HL-60 (cell line): Measurements from ENCODE around the gene SIRT4.

Experiments
- GABPA ChIP-seq: IDR thresholded peaks from 2 replicates; pipeline ENCODE4 v1.6.1; 2012; ENCODE audit warnings: low read depth
- POLR2AphosphoS5 ChIP-seq: IDR thresholded peaks from 2 replicates; pipeline ENCODE4 v1.6.1; 2012; ENCODE audit warnings: low read depth
- TF ChIP-seq, protein P1 (sequence below): IDR thresholded peaks from 2 replicates; pipeline ENCODE4 v1.6.1; 2012; ENCODE audit warnings: low read depth; ENCODE audit not compliant: insufficient replicate concordance
- TF ChIP-seq, protein P2 (sequence below): IDR thresholded peaks from one replicate; pipeline ENCODE4 v1.5.1; 2011; ENCODE audit warnings: low read length, control low read depth, inconsistent platforms; ENCODE audit not compliant: insufficient read depth

DNA sequence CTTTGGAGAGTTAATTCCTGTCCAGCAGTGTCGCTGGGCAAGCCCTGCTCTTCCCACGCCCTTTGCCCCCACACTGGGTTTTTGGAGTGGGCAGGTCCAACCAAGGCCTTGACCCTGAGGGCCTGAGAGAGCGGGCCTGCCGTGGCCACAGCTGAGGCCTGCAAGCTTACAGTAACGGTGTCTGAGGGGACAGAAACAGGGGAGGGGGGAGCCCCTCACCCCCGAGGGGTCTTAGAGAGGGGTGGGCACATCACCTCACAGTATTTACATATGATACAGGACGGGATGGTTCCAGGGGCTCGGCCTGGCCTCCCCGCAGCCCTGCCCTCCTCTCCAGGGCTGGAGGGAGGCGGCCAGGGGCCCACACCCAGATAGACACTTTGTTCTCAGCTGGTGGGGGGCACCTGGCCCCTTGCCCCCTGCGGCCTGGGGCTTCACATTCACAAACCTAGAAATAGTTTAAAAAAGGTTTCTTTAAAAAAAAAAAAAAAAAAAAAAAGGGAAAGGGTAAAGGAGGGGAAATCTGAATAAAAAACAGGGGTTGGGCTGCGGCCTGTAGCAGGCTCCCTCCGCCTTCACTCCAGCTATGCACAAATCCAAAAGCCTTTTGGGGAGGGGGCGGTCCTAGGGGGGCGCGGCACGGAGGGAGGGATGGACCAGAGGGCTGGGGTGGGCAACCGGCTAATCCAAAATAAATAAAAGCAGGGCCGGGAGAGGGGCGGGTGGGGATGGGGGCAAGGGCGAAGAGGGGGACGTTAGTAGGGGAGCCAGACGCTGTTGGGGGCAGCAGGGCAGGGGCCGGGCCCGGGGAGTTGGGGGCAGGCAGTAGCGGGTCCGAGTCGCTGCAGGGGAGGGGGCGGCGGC lies 40.3 kb downstream of the SIRT4 start:
- TF ChIP-seq GABPA (no peak), POLR2AphosphoS5 (no peak)
- TF ChIP-seq, protein P1, sequence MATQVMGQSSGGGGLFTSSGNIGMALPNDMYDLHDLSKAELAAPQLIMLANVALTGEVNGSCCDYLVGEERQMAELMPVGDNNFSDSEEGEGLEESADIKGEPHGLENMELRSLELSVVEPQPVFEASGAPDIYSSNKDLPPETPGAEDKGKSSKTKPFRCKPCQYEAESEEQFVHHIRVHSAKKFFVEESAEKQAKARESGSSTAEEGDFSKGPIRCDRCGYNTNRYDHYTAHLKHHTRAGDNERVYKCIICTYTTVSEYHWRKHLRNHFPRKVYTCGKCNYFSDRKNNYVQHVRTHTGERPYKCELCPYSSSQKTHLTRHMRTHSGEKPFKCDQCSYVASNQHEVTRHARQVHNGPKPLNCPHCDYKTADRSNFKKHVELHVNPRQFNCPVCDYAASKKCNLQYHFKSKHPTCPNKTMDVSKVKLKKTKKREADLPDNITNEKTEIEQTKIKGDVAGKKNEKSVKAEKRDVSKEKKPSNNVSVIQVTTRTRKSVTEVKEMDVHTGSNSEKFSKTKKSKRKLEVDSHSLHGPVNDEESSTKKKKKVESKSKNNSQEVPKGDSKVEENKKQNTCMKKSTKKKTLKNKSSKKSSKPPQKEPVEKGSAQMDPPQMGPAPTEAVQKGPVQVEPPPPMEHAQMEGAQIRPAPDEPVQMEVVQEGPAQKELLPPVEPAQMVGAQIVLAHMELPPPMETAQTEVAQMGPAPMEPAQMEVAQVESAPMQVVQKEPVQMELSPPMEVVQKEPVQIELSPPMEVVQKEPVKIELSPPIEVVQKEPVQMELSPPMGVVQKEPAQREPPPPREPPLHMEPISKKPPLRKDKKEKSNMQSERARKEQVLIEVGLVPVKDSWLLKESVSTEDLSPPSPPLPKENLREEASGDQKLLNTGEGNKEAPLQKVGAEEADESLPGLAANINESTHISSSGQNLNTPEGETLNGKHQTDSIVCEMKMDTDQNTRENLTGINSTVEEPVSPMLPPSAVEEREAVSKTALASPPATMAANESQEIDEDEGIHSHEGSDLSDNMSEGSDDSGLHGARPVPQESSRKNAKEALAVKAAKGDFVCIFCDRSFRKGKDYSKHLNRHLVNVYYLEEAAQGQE, result no peak
- TF ChIP-seq, protein P2, sequence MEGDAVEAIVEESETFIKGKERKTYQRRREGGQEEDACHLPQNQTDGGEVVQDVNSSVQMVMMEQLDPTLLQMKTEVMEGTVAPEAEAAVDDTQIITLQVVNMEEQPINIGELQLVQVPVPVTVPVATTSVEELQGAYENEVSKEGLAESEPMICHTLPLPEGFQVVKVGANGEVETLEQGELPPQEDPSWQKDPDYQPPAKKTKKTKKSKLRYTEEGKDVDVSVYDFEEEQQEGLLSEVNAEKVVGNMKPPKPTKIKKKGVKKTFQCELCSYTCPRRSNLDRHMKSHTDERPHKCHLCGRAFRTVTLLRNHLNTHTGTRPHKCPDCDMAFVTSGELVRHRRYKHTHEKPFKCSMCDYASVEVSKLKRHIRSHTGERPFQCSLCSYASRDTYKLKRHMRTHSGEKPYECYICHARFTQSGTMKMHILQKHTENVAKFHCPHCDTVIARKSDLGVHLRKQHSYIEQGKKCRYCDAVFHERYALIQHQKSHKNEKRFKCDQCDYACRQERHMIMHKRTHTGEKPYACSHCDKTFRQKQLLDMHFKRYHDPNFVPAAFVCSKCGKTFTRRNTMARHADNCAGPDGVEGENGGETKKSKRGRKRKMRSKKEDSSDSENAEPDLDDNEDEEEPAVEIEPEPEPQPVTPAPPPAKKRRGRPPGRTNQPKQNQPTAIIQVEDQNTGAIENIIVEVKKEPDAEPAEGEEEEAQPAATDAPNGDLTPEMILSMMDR, result no peak
